ENCODE data around the gene CNOT6. TPM values are rescaled to one million over a fixed set of nuclear protein-coding genes. Genes with fewer than 3 reads are reported as not detected.
A peak's percentile ranks its signal among the peaks of the same experiment; 100 is the strongest.
"Not testable (repeated sequence)": the region's sequence is repeated elsewhere in the genome, so short reads cannot be mapped to it uniquely, and the experiment has no call there.

CNOT6 gene
- 24.9 and 25.7 TPM in 2 replicates for total RNA-seq

GRCh38 chr5:180494060-180494509 lies at the start of gene CNOT6:
Gene CNOT6, plus strand, starts transcription at chr5:180494379. Its CDS starts 34,898 bp downstream, at chr5:180529277.
- Mint-ChIP-seq H3K4me3 (peak within 1 kb of the TSS; percentile 88), H3K4me1 (peaks cover 32% of the 10 kb centered on the region), H3K36me3 (ENCODE audit: low read depth) (peaks cover 14% of the 10 kb centered on the region), H3K27ac (peak within 1 kb of the TSS; percentile 92), H3K27me3 (no peaks in the 10 kb centered on the region), H3K9me3 (no peaks in the 10 kb centered on the region)
- POLR2A ChIA-PET = no interaction called here
- TF ChIP-seq, protein P1, sequence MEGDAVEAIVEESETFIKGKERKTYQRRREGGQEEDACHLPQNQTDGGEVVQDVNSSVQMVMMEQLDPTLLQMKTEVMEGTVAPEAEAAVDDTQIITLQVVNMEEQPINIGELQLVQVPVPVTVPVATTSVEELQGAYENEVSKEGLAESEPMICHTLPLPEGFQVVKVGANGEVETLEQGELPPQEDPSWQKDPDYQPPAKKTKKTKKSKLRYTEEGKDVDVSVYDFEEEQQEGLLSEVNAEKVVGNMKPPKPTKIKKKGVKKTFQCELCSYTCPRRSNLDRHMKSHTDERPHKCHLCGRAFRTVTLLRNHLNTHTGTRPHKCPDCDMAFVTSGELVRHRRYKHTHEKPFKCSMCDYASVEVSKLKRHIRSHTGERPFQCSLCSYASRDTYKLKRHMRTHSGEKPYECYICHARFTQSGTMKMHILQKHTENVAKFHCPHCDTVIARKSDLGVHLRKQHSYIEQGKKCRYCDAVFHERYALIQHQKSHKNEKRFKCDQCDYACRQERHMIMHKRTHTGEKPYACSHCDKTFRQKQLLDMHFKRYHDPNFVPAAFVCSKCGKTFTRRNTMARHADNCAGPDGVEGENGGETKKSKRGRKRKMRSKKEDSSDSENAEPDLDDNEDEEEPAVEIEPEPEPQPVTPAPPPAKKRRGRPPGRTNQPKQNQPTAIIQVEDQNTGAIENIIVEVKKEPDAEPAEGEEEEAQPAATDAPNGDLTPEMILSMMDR (IDR thresholded peaks at IDR 0.05) = no peak
- intact Hi-C loops (cut with micrococcal nuclease) = loop anchor here (1.0 to 10.0 kb wide), 5 partner anchors 139 to 1867 kb away; partner anchors contain the start of genes CLK4, GFPT2, RNF130 and ZFP62
- ATAC-seq (ENCODE audit: low read depth) (peak; percentile 92), DNase-seq (peak; percentile 95)
- CTCF ChIA-PET = no interaction called here

- CTCF ChIA-PET = no interaction called here
Observed at GRCh38 chr5:180454752-180455151, 39.4 kb upstream of the CNOT6 start.

DNA sequence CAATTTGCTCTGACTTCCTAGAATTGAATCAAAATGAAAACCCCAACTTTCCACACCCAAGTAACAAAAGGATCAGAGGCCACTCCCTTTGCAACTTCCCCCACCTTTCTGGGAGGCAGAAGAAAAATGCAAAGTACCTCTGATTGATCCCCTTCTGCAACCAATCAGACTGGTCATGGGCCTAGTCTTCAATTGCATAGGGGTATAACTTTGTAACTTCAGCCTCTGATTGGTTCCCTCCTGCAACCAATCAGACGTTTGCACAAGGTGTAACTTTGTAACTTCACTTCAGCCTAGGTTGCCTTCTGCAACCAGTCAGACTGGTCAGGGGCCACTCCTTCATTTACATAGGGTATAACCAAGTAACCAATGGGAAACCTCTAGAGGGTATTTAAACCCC lies 38.3 kb upstream of the CNOT6 start:
- TF ChIP-seq, protein P1 (IDR thresholded peaks at IDR 0.05) = no peak
- Mint-ChIP-seq H3K9me3 (no peaks in the 10 kb centered on the region), H3K27me3 (peaks cover 12% of the 10 kb centered on the region), H3K4me3 (no peak overlapping the region), H3K4me1 (no peaks in the 10 kb centered on the region), H3K27ac (no peak overlapping the region), H3K36me3 (ENCODE audit: low read depth) (no peaks in the 10 kb centered on the region)
- DNase-seq (no peak), ATAC-seq (ENCODE audit: low read depth) (no peak)
- intact Hi-C loops (cut with micrococcal nuclease) = no loop called here
- POLR2A ChIA-PET = no interaction called here
- CTCF ChIA-PET = no interaction called here

More at GRCh38 chr5:180454752-180455151, 39.4 kb upstream of the CNOT6 start:
- H3K27me3 Mint-ChIP-seq = peaks cover 17% of the 10 kb centered on the region
- POLR2A ChIA-PET = no interaction called here
- no peaks in the 10 kb centered on the region for H3K9me3 Mint-ChIP-seq
- no peaks in the 10 kb centered on the region for H3K4me1 Mint-ChIP-seq
- intact Hi-C loops (cut with micrococcal nuclease) = no loop called here
- TF ChIP-seq, protein P1 (IDR thresholded peaks at IDR 0.05) = no peak
- H3K36me3 Mint-ChIP-seq (ENCODE audit: low read depth) = no peaks in the 10 kb centered on the region
- ATAC-seq (ENCODE audit: low read depth) (no peak), DNase-seq (no peak)
- H3K27ac Mint-ChIP-seq = no peak overlapping the region
- H3K4me3 Mint-ChIP-seq = no peak overlapping the region

- Mint-ChIP-seq H3K27ac (no peak overlapping the region), H3K9me3 (no peaks in the 10 kb centered on the region), H3K27me3 (peaks cover 11% of the 10 kb centered on the region), H3K36me3 (ENCODE audit: low read depth) (no peaks in the 10 kb centered on the region), H3K4me3 (no peak overlapping the region), H3K4me1 (no peaks in the 10 kb centered on the region)
- ATAC-seq (ENCODE audit: low read depth) (no peak), DNase-seq (no peak)
- intact Hi-C loops (cut with micrococcal nuclease) = no loop called here
- ChIA-PET POLR2A (no interaction called here), CTCF (no interaction called here)
- TF ChIP-seq, protein P1 (IDR thresholded peaks at IDR 0.05) = no peak
Observed at GRCh38 chr5:180456792-180457191, 37.4 kb upstream of the CNOT6 start.

GRCh38 chr5:180458852-180459673 lies 35.1 kb upstream of the CNOT6 start:
- DNase-seq; POLR2A ChIA-PET; H3K36me3 Mint-ChIP-seq (ENCODE audit: low read depth); H3K27me3 Mint-ChIP-seq; H3K4me3 Mint-ChIP-seq; H3K9me3 Mint-ChIP-seq; intact Hi-C loops (cut with micrococcal nuclease); CTCF ChIA-PET; ATAC-seq (ENCODE audit: low read depth); H3K27ac Mint-ChIP-seq; H3K4me1 Mint-ChIP-seq: not testable (repeated sequence)

DNA sequence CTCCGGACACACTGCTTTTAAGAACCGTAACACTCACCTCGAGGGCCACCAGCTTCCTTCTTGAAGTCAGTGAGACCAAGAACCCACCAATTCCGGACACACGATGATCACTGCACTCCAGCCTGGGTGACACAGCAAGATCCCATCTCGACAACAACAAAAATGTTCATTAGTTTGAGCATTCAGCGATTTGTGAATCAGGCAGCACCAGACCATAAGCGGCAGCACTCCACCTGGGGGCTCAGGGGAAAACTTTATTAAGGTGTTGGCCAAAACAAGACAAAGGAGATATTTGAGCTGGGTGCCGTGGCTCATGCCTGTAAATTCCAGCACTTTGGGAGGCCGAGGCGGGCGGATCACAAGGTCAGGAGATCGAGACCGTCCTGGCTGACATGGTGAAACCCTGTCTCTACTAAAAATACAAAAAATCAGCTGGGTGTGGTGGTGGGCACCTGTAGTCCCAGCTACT lies 34.5 kb upstream of the CNOT6 start:
- ATAC-seq (ENCODE audit: low read depth); H3K4me3 Mint-ChIP-seq; H3K4me1 Mint-ChIP-seq; H3K27ac Mint-ChIP-seq; H3K9me3 Mint-ChIP-seq; DNase-seq; intact Hi-C loops (cut with micrococcal nuclease); POLR2A ChIA-PET; CTCF ChIA-PET; H3K27me3 Mint-ChIP-seq; H3K36me3 Mint-ChIP-seq (ENCODE audit: low read depth): not testable (repeated sequence)

All from activated B cell treated with CpG ODN at 0.5 μM for 24 hours (primary cell).